Measurements from ENCODE around the gene PAN3. TPM values are rescaled to one million over a fixed set of nuclear protein-coding genes. Genes with fewer than 3 reads are reported as not detected.

PAN3 gene
- total RNA-seq, 1 donor from 2014 or later = 21.4 TPM

DNA sequence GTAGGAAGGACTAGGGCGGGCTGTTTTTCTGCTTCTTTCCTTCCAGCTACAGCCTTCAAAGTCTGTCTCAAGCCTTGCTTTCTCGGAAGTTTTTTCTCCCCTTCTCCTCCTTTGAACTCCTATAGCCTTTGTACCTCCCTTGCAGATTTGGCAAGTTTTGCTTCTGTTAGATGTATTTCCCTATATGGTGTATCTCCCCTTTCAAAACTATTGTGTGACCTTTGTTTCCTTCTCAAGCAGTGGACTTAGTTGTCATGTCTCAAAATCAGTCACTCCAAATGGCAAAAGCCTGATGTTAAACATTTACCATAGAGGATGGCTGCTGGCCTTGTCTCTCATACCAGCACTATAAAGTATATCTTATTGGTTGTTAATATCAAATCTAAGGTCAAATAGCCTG is 203.9 kb downstream of the PAN3 start:
- TF ChIP-seq, protein P1, sequence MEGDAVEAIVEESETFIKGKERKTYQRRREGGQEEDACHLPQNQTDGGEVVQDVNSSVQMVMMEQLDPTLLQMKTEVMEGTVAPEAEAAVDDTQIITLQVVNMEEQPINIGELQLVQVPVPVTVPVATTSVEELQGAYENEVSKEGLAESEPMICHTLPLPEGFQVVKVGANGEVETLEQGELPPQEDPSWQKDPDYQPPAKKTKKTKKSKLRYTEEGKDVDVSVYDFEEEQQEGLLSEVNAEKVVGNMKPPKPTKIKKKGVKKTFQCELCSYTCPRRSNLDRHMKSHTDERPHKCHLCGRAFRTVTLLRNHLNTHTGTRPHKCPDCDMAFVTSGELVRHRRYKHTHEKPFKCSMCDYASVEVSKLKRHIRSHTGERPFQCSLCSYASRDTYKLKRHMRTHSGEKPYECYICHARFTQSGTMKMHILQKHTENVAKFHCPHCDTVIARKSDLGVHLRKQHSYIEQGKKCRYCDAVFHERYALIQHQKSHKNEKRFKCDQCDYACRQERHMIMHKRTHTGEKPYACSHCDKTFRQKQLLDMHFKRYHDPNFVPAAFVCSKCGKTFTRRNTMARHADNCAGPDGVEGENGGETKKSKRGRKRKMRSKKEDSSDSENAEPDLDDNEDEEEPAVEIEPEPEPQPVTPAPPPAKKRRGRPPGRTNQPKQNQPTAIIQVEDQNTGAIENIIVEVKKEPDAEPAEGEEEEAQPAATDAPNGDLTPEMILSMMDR (IDR thresholded peaks at IDR 0.05; ENCODE audit: insufficient read depth, low read length, poor library complexity, severe bottlenecking) = no peak
- Histone ChIP-seq H3K36me3 (ENCODE audit: control insufficient read depth, insufficient read depth, low read length) (no peaks in the 10 kb centered on the region), H3K4me3 (ENCODE audit: low read depth, low read length) (no peak overlapping the region), H3K27me3 (ENCODE audit: control insufficient read depth, insufficient read depth, low read length) (no peaks in the 10 kb centered on the region)
- no peak for DNase-seq (ENCODE audit: low read depth)

DNA sequence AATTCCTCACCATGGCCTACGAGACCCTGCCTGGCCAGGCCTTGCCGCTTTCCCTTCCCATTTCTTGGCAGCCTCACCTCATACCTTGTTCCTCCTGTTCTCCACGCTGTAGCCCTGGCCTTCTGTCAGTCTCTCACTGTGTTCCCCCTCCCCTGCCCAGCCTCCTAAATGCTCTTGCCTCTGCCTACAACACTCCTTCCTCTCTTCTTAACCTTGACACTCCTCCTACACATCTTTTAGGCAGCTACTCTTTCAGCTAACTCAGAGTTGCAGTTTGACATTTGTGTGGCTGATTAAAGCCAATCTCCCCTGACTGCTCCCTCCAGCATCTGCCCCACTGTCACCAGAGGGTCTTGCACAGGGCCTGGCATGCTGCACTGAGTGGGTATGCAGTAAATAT is 205.8 kb downstream of the PAN3 start:
- no peaks in the 10 kb centered on the region for H3K36me3 ChIP-seq (ENCODE audit: control insufficient read depth, insufficient read depth, low read length)
- TF ChIP-seq, protein P1 (IDR thresholded peaks at IDR 0.05; ENCODE audit: insufficient read depth, low read length, poor library complexity, severe bottlenecking) = no peak
- no peak overlapping the region for H3K4me3 ChIP-seq (ENCODE audit: low read depth, low read length)
- DNase-seq (ENCODE audit: low read depth) = no peak
- H3K27me3 ChIP-seq (ENCODE audit: control insufficient read depth, insufficient read depth, low read length) = no peaks in the 10 kb centered on the region

Other genes with a start within 250 kb of the PAN3 start
- not detected in 2 replicates for gene PDX1, start 218.5 kb upstream of the PAN3 start, total RNA-seq
- gene CDX2, start 169.2 kb upstream of the PAN3 start, total RNA-seq = not detected in 2 replicates
- gene URAD, start 149.9 kb upstream of the PAN3 start, total RNA-seq = not detected in 2 replicates
- gene FLT3, start 38.0 kb upstream of the PAN3 start, total RNA-seq = 0.21 and 0.88 TPM in 2 replicates

All from kidney epithelial cell (primary cell).